IPS-15b (cell line): ENCODE results near the gene APAF1.

ENCODE experiments used
- H3K27me3 ChIP-seq: one replicate; pipeline ENCODE4 v1.6.1; 2013; ENCODE audit warnings: low read length; ENCODE audit not compliant: control insufficient read depth, insufficient read depth
- H3K36me3 ChIP-seq: one replicate; pipeline ENCODE4 v1.6.1; 2013; ENCODE audit warnings: low read length; ENCODE audit not compliant: control insufficient read depth, insufficient read depth
- H3K4me1 ChIP-seq: one replicate; pipeline ENCODE4 v1.6.1; 2013; ENCODE audit warnings: mild to moderate bottlenecking, low read length; ENCODE audit not compliant: control insufficient read depth, insufficient read depth
- H3K4me3 ChIP-seq: one replicate; pipeline ENCODE4 v1.5.1; 2013; ENCODE audit warnings: low read depth, low read length
- H3K9ac ChIP-seq: one replicate; pipeline ENCODE4 v1.6.1; 2013; ENCODE audit warnings: low read depth, mild to moderate bottlenecking, low read length
- H3K9me3 ChIP-seq: one replicate; pipeline ENCODE4 v1.6.1; 2013; ENCODE audit warnings: mild to moderate bottlenecking, low read length; ENCODE audit not compliant: control insufficient read depth, insufficient read depth

APAF1 gene

DNA sequence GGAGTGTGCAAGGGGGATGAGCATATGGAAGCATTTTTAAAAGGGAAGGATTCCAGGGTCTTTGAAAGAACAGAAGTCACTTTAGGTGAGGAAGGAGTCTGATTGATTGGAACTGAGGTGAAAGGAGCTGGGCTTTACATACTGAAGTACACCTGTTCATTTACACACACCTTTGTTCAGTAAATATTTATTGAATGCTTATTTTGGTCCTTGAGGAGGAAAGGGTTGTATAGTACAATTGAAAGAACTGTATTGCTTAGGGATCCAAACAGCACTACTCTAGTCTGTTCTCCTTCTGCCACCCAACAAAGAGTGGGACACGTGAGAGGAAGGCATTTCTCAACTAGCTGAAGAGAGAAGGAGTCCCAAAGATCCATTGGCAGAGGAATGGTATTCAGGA, 63.9 kb downstream of the APAF1 start:
- Histone ChIP-seq H3K9ac (no peak overlapping the region), H3K27me3 (no peaks in the 10 kb centered on the region), H3K4me3 (no peak overlapping the region), H3K4me1 (no peaks in the 10 kb centered on the region), H3K9me3 (no peaks in the 10 kb centered on the region), H3K36me3 (no peaks in the 10 kb centered on the region)

- Histone ChIP-seq H3K27me3 (no peaks in the 10 kb centered on the region), H3K9ac (no peak overlapping the region), H3K36me3 (no peaks in the 10 kb centered on the region), H3K4me3 (no peak overlapping the region), H3K9me3 (no peaks in the 10 kb centered on the region), H3K4me1 (no peaks in the 10 kb centered on the region)
Observed at GRCh38 chr12:98714426-98714825, 69.3 kb downstream of the APAF1 start.

GRCh38 chr12:98719515-98720504, 74.7 kb downstream of the APAF1 start:
- Histone ChIP-seq H3K27me3 (no peaks in the 10 kb centered on the region), H3K36me3 (no peaks in the 10 kb centered on the region), H3K9me3 (no peaks in the 10 kb centered on the region), H3K9ac (no peak overlapping the region), H3K4me1 (no peaks in the 10 kb centered on the region), H3K4me3 (no peak overlapping the region)

- no peak overlapping the region for H3K9ac ChIP-seq
- no peaks in the 10 kb centered on the region for H3K9me3 ChIP-seq
- H3K36me3 ChIP-seq, result no peaks in the 10 kb centered on the region
- no peak overlapping the region for H3K4me3 ChIP-seq
- H3K27me3 ChIP-seq, result no peaks in the 10 kb centered on the region
- H3K4me1 ChIP-seq, result no peaks in the 10 kb centered on the region
Observed at GRCh38 chr12:98721204-98721702, 76.2 kb downstream of the APAF1 start.

- Histone ChIP-seq H3K4me3 (no peak overlapping the region), H3K9me3 (no peaks in the 10 kb centered on the region), H3K36me3 (no peaks in the 10 kb centered on the region), H3K9ac (no peak overlapping the region), H3K4me1 (no peaks in the 10 kb centered on the region), H3K27me3 (no peaks in the 10 kb centered on the region)
Observed at GRCh38 chr12:98724384-98725155, 79.5 kb downstream of the APAF1 start.

DNA sequence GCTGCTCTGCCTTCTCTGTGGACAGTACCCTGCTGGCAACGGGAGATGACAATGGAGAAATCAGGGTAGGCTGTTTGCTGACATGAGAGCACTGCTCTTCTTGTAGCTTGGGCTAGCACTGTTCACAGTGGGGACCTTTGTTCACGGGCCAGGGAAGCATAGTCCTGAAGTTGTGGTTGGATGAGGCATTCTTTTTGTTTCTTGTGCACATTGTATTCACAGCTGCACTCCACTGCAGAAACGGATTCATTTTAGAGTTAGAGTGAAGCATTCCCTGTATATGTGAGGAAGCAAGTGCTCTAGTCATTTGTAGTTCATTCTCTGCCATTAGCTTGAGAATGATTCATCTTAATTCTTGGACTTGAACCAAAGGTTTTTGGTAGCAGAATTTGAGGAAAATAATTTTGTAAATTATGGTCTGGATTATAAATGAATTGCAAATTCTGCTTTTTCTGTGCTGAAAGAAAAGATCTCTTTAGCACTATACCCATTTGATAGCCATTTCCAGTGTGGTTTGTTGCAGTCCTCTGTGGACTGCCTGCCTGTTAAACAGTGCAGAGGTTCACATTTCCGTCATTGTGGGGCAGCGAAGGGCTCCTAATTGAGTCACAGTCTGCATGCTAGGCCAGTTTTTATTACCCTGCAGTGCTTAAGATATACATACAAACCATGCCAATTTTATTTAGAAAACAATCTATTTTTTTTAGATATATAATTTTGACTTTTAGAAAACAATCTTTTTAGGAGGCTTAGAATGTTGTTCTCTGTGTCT, 80.6 kb downstream of the APAF1 start:
- Histone ChIP-seq H3K4me3 (no peak overlapping the region), H3K27me3 (no peaks in the 10 kb centered on the region), H3K9me3 (no peaks in the 10 kb centered on the region), H3K36me3 (no peaks in the 10 kb centered on the region), H3K9ac (no peak overlapping the region), H3K4me1 (no peaks in the 10 kb centered on the region)

- Histone ChIP-seq H3K27me3 (no peaks in the 10 kb centered on the region), H3K9me3 (no peaks in the 10 kb centered on the region), H3K36me3 (peaks cover 4% of the 10 kb centered on the region), H3K4me1 (no peaks in the 10 kb centered on the region), H3K4me3 (no peak overlapping the region), H3K9ac (no peak overlapping the region)
Observed at GRCh38 chr12:98727196-98727595, 82.1 kb downstream of the APAF1 start.

- no peak overlapping the region for H3K9ac ChIP-seq
- no peaks in the 10 kb centered on the region for H3K27me3 ChIP-seq
- H3K36me3 ChIP-seq, result peaks cover 4% of the 10 kb centered on the region
Observed at GRCh38 chr12:98730412-98730811, 85.3 kb downstream of the APAF1 start.

DNA sequence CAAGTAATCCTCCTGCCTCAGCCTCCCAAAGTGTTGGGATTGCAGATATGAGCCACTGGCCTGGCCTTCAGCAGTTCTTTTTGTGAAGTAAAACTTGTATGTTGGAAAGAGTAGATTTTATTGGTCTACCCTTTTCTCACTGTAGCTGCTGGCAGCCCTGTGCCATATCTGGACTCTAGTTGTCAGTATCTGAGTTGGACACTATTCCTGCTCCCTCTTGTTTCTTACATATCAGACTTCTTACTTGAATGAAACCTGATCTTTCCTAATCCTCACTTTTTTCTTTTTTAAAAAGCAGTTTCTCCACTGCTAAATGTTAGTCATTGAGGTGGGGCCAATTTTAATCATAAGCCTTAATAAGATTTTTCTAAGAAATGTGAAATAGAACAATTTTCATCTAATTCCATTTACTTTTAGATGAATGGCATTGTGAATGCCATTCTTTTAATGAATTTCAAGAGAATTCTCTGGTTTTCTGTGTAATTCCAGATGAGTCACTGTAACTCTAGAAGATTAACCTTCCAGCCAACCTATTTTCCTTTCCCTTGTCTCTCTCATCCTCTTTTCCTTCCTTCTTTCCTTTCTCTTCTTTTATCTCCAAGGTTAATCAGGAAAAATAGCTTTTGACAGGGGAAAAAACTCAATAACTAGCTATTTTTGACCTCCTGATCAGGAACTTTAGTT, 88.7 kb downstream of the APAF1 start:
- H3K9me3 ChIP-seq, result no peaks in the 10 kb centered on the region
- H3K9ac ChIP-seq, result no peak overlapping the region
- H3K4me3 ChIP-seq, result no peak overlapping the region
- H3K36me3 ChIP-seq, result peaks cover 4% of the 10 kb centered on the region
- H3K27me3 ChIP-seq, result no peaks in the 10 kb centered on the region
- H3K4me1 ChIP-seq, result no peaks in the 10 kb centered on the region

More at GRCh38 chr12:98730412-98730811, 85.3 kb downstream of the APAF1 start:
- no peaks in the 10 kb centered on the region for H3K4me1 ChIP-seq
- H3K4me3 ChIP-seq, result no peak overlapping the region
- no peaks in the 10 kb centered on the region for H3K9me3 ChIP-seq

GRCh38 chr12:98735821-98736220, 90.7 kb downstream of the APAF1 start:
- Histone ChIP-seq H3K4me3 (no peak overlapping the region), H3K36me3 (peaks cover 4% of the 10 kb centered on the region)

More at GRCh38 chr12:98735821-98736220, 90.7 kb downstream of the APAF1 start:
- Histone ChIP-seq H3K4me1 (no peaks in the 10 kb centered on the region), H3K9me3 (no peaks in the 10 kb centered on the region), H3K9ac (no peak overlapping the region), H3K27me3 (peaks cover 4% of the 10 kb centered on the region)
